ENCODE results near the gene LAMA3. TPM values are rescaled to one million over a fixed set of nuclear protein-coding genes. Genes with fewer than 3 reads are reported as not detected.

LAMA3 gene
- total and polyA plus RNA-seq, 10 of the 15 experiments (the other 5 are each of a cell fraction or from before 2014, with no cell fraction given): 0.37 to 6.5 (median 5.4) TPM

DNA sequence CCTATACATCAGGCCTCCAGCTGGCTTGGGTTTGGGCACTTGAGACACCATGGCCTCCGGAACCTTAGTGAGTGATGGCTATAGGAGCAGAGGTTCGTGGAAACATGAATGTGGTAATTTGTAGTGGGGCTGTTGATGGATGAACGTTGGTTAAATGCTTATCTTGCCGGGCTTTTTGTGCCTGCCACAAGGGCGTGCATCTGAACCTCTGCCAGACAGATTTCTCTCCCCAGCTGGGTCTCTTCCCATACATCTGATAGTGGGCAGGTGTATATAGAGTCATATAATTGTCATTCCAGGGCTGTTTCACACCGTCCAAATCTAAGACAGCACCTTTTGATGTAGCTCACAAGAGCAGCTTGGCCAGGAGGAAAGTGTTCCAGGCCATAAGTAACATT lies 14.7 kb downstream of the LAMA3 start:
- Histone ChIP-seq H3K4me1 (ENCODE audit: control insufficient read depth, insufficient read depth, low read length) (no peaks in the 10 kb centered on the region), H4K20me1 (ENCODE audit: control insufficient read depth, insufficient read depth) (no peaks in the 10 kb centered on the region), H3K27ac (ENCODE audit: control insufficient read depth, insufficient read depth) (no peak overlapping the region), H3K9ac (ENCODE audit: control insufficient read depth, insufficient read depth, low read length) (no peak overlapping the region), H3K27me3 (replicated peaks in 1 of 2; ENCODE audit: control insufficient read depth in 2 of 2, insufficient read depth in 2 of 2, low read length in 1 of 2) (no peaks in the 10 kb centered on the region), H3K79me2 (ENCODE audit: control insufficient read depth, insufficient read depth, low read length) (no peaks in the 10 kb centered on the region), H3K36me3 (ENCODE audit: control insufficient read depth in 2 of 2, insufficient read depth in 2 of 2, low read length in 1 of 2) (no peaks in the 10 kb centered on the region), H3K4me3 (no peak overlapping the region), H3K9me3 (replicated peaks; ENCODE audit: control insufficient read depth, insufficient read depth, low read length) (peaks cover 3% of the 10 kb centered on the region; the same call in 1 of the 3 replicates), H3K4me2 (ENCODE audit: control insufficient read depth, insufficient read depth) (no peak overlapping the region), H2AFZ (ENCODE audit: control insufficient read depth, low read depth, low read length) (no peak overlapping the region)
- no peak for ATAC-seq
- SMC1A ChIA-PET (ENCODE audit: uncharacterized antibody, unreplicated experiment): interaction anchor here (0.6 to 6.9 kb wide), 12 partner anchors 9 to 904 kb away, joined by 3 to 167 read pairs (median 8); no protein-coding TSS in a partner anchor
- RAD21 ChIA-PET (ENCODE audit: unreplicated experiment): interaction anchor here (0.9 to 7.5 kb wide), 12 partner anchors 22 to 217 kb away, joined by 3 to 148 read pairs (median 5); no protein-coding TSS in a partner anchor
- no TSS peak for BruUV-seq (replicated peaks)
- POLR2A ChIA-PET: no interaction called here
- intact Hi-C loops (cut with micrococcal nuclease; ENCODE audit: unreplicated experiment) (loop anchor here (1.0 to 5.0 kb wide), 4 partner anchors 82 to 207 kb away; no protein-coding TSS in a partner anchor), in situ Hi-C loops (cut with MboI) (loop anchor here (5.0 kb wide), 1 partner anchor 77 kb away; no protein-coding TSS in a partner anchor)
- FAIRE-seq: no peak
- TF ChIP-seq CREB1 (IDR thresholded peaks at IDR 0.05; ENCODE audit: low read depth) (no peak), POLR2A (IDR thresholded peaks at IDR 0.05; ENCODE audit: low read depth, low read length) (no peak), JUNB (IDR thresholded peaks at IDR 0.05) (no peak), ZBTB4 (CRISPR knock-in tag; IDR thresholded peaks at IDR 0.05) (no peak), SIN3A (IDR thresholded peaks at IDR 0.05; ENCODE audit: low read depth, low read length) (no peak)
- TF ChIP-seq, protein P1, sequence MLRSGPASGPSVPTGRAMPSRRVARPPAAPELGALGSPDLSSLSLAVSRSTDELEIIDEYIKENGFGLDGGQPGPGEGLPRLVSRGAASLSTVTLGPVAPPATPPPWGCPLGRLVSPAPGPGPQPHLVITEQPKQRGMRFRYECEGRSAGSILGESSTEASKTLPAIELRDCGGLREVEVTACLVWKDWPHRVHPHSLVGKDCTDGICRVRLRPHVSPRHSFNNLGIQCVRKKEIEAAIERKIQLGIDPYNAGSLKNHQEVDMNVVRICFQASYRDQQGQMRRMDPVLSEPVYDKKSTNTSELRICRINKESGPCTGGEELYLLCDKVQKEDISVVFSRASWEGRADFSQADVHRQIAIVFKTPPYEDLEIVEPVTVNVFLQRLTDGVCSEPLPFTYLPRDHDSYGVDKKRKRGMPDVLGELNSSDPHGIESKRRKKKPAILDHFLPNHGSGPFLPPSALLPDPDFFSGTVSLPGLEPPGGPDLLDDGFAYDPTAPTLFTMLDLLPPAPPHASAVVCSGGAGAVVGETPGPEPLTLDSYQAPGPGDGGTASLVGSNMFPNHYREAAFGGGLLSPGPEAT (IDR thresholded peaks at IDR 0.05; ENCODE audit: low read depth): no peak
- TF ChIP-seq, protein P2, sequence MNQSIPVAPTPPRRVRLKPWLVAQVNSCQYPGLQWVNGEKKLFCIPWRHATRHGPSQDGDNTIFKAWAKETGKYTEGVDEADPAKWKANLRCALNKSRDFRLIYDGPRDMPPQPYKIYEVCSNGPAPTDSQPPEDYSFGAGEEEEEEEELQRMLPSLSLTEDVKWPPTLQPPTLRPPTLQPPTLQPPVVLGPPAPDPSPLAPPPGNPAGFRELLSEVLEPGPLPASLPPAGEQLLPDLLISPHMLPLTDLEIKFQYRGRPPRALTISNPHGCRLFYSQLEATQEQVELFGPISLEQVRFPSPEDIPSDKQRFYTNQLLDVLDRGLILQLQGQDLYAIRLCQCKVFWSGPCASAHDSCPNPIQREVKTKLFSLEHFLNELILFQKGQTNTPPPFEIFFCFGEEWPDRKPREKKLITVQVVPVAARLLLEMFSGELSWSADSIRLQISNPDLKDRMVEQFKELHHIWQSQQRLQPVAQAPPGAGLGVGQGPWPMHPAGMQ (IDR thresholded peaks at IDR 0.05; ENCODE audit: borderline replicate concordance): no peak
- TF ChIP-seq, protein P3, sequence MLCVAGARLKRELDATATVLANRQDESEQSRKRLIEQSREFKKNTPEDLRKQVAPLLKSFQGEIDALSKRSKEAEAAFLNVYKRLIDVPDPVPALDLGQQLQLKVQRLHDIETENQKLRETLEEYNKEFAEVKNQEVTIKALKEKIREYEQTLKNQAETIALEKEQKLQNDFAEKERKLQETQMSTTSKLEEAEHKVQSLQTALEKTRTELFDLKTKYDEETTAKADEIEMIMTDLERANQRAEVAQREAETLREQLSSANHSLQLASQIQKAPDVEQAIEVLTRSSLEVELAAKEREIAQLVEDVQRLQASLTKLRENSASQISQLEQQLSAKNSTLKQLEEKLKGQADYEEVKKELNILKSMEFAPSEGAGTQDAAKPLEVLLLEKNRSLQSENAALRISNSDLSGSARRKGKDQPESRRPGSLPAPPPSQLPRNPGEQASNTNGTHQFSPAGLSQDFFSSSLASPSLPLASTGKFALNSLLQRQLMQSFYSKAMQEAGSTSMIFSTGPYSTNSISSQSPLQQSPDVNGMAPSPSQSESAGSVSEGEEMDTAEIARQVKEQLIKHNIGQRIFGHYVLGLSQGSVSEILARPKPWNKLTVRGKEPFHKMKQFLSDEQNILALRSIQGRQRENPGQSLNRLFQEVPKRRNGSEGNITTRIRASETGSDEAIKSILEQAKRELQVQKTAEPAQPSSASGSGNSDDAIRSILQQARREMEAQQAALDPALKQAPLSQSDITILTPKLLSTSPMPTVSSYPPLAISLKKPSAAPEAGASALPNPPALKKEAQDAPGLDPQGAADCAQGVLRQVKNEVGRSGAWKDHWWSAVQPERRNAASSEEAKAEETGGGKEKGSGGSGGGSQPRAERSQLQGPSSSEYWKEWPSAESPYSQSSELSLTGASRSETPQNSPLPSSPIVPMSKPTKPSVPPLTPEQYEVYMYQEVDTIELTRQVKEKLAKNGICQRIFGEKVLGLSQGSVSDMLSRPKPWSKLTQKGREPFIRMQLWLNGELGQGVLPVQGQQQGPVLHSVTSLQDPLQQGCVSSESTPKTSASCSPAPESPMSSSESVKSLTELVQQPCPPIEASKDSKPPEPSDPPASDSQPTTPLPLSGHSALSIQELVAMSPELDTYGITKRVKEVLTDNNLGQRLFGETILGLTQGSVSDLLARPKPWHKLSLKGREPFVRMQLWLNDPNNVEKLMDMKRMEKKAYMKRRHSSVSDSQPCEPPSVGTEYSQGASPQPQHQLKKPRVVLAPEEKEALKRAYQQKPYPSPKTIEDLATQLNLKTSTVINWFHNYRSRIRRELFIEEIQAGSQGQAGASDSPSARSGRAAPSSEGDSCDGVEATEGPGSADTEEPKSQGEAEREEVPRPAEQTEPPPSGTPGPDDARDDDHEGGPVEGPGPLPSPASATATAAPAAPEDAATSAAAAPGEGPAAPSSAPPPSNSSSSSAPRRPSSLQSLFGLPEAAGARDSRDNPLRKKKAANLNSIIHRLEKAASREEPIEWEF (IDR thresholded peaks at IDR 0.05; ENCODE audit: insufficient replicate concordance, low read depth, low read length): no peak
- no peak for DNase-seq (ENCODE audit: low read depth, low spot score)
- WGBS (ENCODE audit: insufficient coverage, insufficient replicate concordance, low lambda C conversion rate, missing lambda C conversion rate): 8% methylated on average over 6 of the region's 6 CpGs
- CTCF ChIA-PET: interaction anchor here (0.5 to 7.1 kb wide), 21 partner anchors 10 to 238 kb away, joined by 3 to 233 read pairs (median 5); no protein-coding TSS in a partner anchor

All from GM12878 (cell line).